Right lobe of liver (tissue), 4 donors: ENCODE data around the gene GPR82.

Source experiments
- CTCF ChIP-seq, 4 donors: fragments of 200-600 bp in 3 of 4; fragments of 450-650 bp in 1 of 4; IDR thresholded peaks; one replicate each; pipeline versions ENCODE4 v1.5.1 to v1.8.0; 2016 to 2022; ENCODE audit warnings: antibody characterized with exemption in 4 of 4, mild to moderate bottlenecking in 2 of 4
- POLR2A ChIP-seq: fragments of 450-650 bp; IDR thresholded peaks from one replicate; pipeline ENCODE4 v1.6.1; 2017; ENCODE audit warnings: antibody characterized with exemption, mild to moderate bottlenecking
- donor health status: DM: no; HTN: no; CAD: no.
- donor health status: DM: no; HTN: no; CAD: no.
- donor health status: DM: no; HTN: yes; CAD: no.

GRCh38 chrX:41761702-41762101, 37.7 kb downstream of the GPR82 start:
- no peak for TF ChIP-seq CTCF (IDR thresholded peaks at IDR 0.05)
- TF ChIP-seq POLR2A, result no peak
